Vagina (tissue), 2 donors: ENCODE data around the gene UNC45A. TPM values are rescaled to one million over a fixed set of nuclear protein-coding genes. Genes with fewer than 3 reads are reported as not detected.

Experiments
- DNase-seq, 2 donors: peaks; one replicate each; pipeline ENCODE4 v3.0.0-alpha.2; 2017; ENCODE audit errors: extremely low spot score in 2 of 2
- H3K27ac ChIP-seq: fragments of 200-600 bp; sonication (generic); one replicate; pipeline ENCODE4 v1.5.1; 2019
- H3K27me3 ChIP-seq: fragments of 200-600 bp; sonication (generic); one replicate; pipeline ENCODE4 v1.5.1; 2019
- H3K36me3 ChIP-seq, 2 donors: fragments of 200-600 bp; sonication (generic); one replicate each; pipeline ENCODE4 v1.5.1; 2017 to 2019
- H3K4me1 ChIP-seq: fragments of 200-600 bp; sonication (generic); one replicate; pipeline ENCODE4 v1.5.1; 2019
- H3K4me3 ChIP-seq, 2 donors: fragments of 200-600 bp; sonication (generic); 1 replicate in 1 of 2; 2 replicates in 1 of 2; pipeline ENCODE4 v1.5.1; 2016 to 2019
- H3K9me3 ChIP-seq: fragments of 200-600 bp; sonication (generic); one replicate; pipeline ENCODE4 v1.5.1; 2019
- CTCF ChIP-seq, 3 experiments: fragments of 450-650 bp in 2 of 3; fragments of 200-600 bp in 1 of 3; sonication (generic) in 1 of 3; IDR thresholded peaks; one replicate each; pipeline ENCODE4 v1.5.1; 2017 to 2019; ENCODE audit warnings: antibody characterized with exemption in 3 of 3, mild to moderate bottlenecking in 2 of 3, moderate library complexity in 2 of 3
- POLR2A ChIP-seq, 2 donors: fragments of 450-650 bp; IDR thresholded peaks; one replicate each; pipeline ENCODE4 v1.6.1; 2017; ENCODE audit warnings: antibody characterized with exemption in 2 of 2, mild to moderate bottlenecking in 2 of 2, moderate library complexity in 2 of 2
- POLR2AphosphoS5 ChIP-seq, 2 donors: sonication (generic); formaldehyde crosslinking; IDR thresholded peaks; one replicate each; pipeline ENCODE4 v1.9.0; 2017; ENCODE audit warnings: antibody characterized with exemption in 2 of 2, mild to moderate bottlenecking in 2 of 2, low read depth in 1 of 2; ENCODE audit not compliant: insufficient read depth in 1 of 2
- intact Hi-C: fragments of 100-400 bp; cut with DNase I; formaldehyde crosslinking; loops from one replicate; pipeline ENCODE4 v1.15.1; 2023
- total RNA-seq: library from RNA; depleted of rRNA; stranded (reverse); fragments of >200 nt; gene quantifications from one replicate; pipeline ENCODE4 v1.2.3, GENCODE V29; 2016

The UNC45A gene
- total RNA-seq, 1 donor from 2014 or later, result 62.1 TPM

DNA sequence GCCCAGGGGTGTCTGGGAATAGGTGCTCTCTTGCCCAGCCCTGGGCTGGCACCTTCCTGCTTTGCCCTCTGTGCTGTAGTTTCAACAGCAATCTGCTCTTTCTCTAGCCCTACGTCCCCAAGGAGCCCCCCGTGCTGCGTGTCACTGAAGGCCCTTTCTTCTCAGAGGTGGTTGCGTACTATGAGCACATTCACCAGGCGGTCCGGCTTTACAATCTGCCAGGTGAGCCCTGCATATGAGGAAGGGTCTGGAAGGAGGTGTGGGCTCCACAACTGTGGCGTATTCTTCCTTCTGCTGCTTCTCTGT is 22.4 kb upstream of the UNC45A start:
- TF ChIP-seq POLR2A (IDR thresholded peaks at IDR 0.05) (no peak), CTCF (IDR thresholded peaks at IDR 0.05) (no peak)
- H3K36me3 ChIP-seq, result peaks cover 5 to 93% of the 10 kb centered on the region in 2 donors
- H3K9me3 ChIP-seq, result no peaks in the 10 kb centered on the region
- no peak for DNase-seq
- H3K4me1 ChIP-seq, result no peaks in the 10 kb centered on the region
- intact Hi-C loops, result no loop called here
- no peak overlapping the region for H3K27ac ChIP-seq
- H3K4me3 ChIP-seq, result no peak overlapping the region
- no peaks in the 10 kb centered on the region for H3K27me3 ChIP-seq

GRCh38 chr15:90913398-90913944 is 21.6 kb upstream of the UNC45A start:
- H3K9me3 ChIP-seq, result no peaks in the 10 kb centered on the region
- no peak for TF ChIP-seq POLR2AphosphoS5 (IDR thresholded peaks at IDR 0.05; ENCODE audit: insufficient read depth in 1 of 2, low read depth in 1 of 2)
- TF ChIP-seq CTCF (IDR thresholded peaks at IDR 0.05), result no peak
- no peak for TF ChIP-seq POLR2A (IDR thresholded peaks at IDR 0.05)
- intact Hi-C loops, result no loop called here
- no peak overlapping the region for H3K27ac ChIP-seq
- DNase-seq, result no peak
- peaks cover 5 to 91% of the 10 kb centered on the region in 2 donors for H3K36me3 ChIP-seq
- H3K27me3 ChIP-seq, result no peaks in the 10 kb centered on the region
- H3K4me1 ChIP-seq, result no peaks in the 10 kb centered on the region
- H3K4me3 ChIP-seq, result no peak overlapping the region

DNA sequence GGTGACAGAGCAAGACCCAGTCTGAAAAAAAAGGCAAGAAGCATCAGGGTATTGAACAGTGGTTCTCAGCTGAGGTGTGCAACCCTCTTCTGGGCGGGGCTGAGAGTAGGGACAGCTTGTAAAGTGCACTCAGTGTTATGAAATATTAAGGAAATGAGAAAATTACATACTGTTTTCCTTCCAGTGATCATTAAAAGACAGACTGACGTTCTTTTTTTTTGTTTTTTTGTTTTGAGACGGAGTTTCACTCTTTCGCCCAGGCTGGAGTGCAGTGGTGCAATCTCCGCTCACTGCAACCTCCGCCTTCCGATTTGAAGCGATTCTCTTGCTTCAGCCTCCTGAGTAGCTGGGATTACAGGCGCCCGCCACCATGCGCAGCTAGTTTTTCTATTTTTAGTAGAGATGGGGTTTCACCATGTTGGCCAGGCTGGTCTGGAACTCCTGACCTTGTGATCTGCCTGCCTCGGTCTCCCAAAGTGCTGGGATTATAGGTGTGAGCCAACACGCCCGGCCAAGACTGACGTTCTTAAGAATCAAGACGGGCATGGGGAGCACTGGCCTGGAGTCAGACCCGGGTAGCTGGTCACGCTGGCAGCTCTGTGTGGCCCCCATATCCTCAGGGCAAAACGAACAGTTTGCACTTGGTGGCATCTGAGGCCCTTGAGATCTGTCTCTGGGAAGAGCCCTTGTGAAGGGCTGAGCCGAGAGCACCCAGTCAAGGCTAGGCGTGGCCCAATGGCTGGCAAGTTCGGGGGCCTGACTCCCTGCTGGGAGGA is 20.6 kb upstream of the UNC45A start:
- peaks cover 5 to 92% of the 10 kb centered on the region in 2 donors for H3K36me3 ChIP-seq
- no peaks in the 10 kb centered on the region for H3K9me3 ChIP-seq
- no peak for TF ChIP-seq POLR2A (IDR thresholded peaks at IDR 0.05)
- TF ChIP-seq POLR2AphosphoS5 (IDR thresholded peaks at IDR 0.05; ENCODE audit: insufficient read depth in 1 of 2, low read depth in 1 of 2), result no peak
- no peak for TF ChIP-seq CTCF (IDR thresholded peaks at IDR 0.05)
- H3K27me3 ChIP-seq, result no peaks in the 10 kb centered on the region
- intact Hi-C loops, result no loop called here
- peak in 1 of 2 donors; percentile 67 for DNase-seq
- no peak overlapping the region for H3K4me3 ChIP-seq
- no peak overlapping the region for H3K27ac ChIP-seq
- H3K4me1 ChIP-seq, result no peaks in the 10 kb centered on the region

- Histone ChIP-seq H3K4me3 (no peak overlapping the region), H3K4me1 (no peaks in the 10 kb centered on the region), H3K36me3 (peaks cover 5 to 92% of the 10 kb centered on the region in 2 donors), H3K9me3 (no peaks in the 10 kb centered on the region), H3K27ac (no peak overlapping the region), H3K27me3 (no peaks in the 10 kb centered on the region)
- DNase-seq, result no peak
- no peak for TF ChIP-seq CTCF (IDR thresholded peaks at IDR 0.05)
- TF ChIP-seq POLR2A (IDR thresholded peaks at IDR 0.05), result no peak
- TF ChIP-seq POLR2AphosphoS5 (IDR thresholded peaks at IDR 0.05; ENCODE audit: insufficient read depth in 1 of 2, low read depth in 1 of 2), result no peak
- intact Hi-C loops, result no loop called here
Observed at GRCh38 chr15:90915216-90915807, 19.8 kb upstream of the UNC45A start.
